ENCODE measurements around the gene CCDC9B. TPM values are rescaled to one million over a fixed set of nuclear protein-coding genes. Genes with fewer than 3 reads are reported as not detected.

Gene CCDC9B
- total RNA-seq, 1 donor from 2014 or later = 2.1 TPM

GRCh38 chr15:40348474-40348870 lies 7.7 kb upstream of the CCDC9B start:
- H3K4me1 Mint-ChIP-seq = no peaks in the 10 kb centered on the region

GRCh38 chr15:40347559-40348473 lies 7.1 kb upstream of the CCDC9B start:
- intact Hi-C loops (cut with micrococcal nuclease) = no loop called here
- no peak for TF ChIP-seq CTCF (IDR thresholded peaks at IDR 0.05)
- ChIA-PET POLR2A (no interaction called here), CTCF (interaction anchor here (1.4 kb wide), 1 partner anchor 58 kb away, joined by 3 read pairs; the partner anchor contains the start of gene IVD)
- ATAC-seq (ENCODE audit: low read depth) = no peak
- Mint-ChIP-seq H3K27me3 (no peaks in the 10 kb centered on the region), H3K27ac (no peak overlapping the region), H3K4me1 (no peaks in the 10 kb centered on the region), H3K4me3 (no peak overlapping the region), H3K36me3 (ENCODE audit: low read depth) (no peaks in the 10 kb centered on the region), H3K9me3 (no peaks in the 10 kb centered on the region)
- DNase-seq = no peak

More at GRCh38 chr15:40348474-40348870, 7.7 kb upstream of the CCDC9B start:
- ATAC-seq (ENCODE audit: low read depth) = no peak
- intact Hi-C loops (cut with micrococcal nuclease) = no loop called here
- Mint-ChIP-seq H3K36me3 (ENCODE audit: low read depth) (no peaks in the 10 kb centered on the region), H3K4me3 (no peak overlapping the region), H3K27me3 (no peaks in the 10 kb centered on the region), H3K27ac (no peak overlapping the region), H3K9me3 (no peaks in the 10 kb centered on the region)
- TF ChIP-seq CTCF (IDR thresholded peaks at IDR 0.05) = no peak
- DNase-seq = no peak
- ChIA-PET POLR2A (no interaction called here), CTCF (interaction anchor here (1.4 kb wide), 1 partner anchor 58 kb away, joined by 3 read pairs; the partner anchor contains the start of gene IVD)

DNA sequence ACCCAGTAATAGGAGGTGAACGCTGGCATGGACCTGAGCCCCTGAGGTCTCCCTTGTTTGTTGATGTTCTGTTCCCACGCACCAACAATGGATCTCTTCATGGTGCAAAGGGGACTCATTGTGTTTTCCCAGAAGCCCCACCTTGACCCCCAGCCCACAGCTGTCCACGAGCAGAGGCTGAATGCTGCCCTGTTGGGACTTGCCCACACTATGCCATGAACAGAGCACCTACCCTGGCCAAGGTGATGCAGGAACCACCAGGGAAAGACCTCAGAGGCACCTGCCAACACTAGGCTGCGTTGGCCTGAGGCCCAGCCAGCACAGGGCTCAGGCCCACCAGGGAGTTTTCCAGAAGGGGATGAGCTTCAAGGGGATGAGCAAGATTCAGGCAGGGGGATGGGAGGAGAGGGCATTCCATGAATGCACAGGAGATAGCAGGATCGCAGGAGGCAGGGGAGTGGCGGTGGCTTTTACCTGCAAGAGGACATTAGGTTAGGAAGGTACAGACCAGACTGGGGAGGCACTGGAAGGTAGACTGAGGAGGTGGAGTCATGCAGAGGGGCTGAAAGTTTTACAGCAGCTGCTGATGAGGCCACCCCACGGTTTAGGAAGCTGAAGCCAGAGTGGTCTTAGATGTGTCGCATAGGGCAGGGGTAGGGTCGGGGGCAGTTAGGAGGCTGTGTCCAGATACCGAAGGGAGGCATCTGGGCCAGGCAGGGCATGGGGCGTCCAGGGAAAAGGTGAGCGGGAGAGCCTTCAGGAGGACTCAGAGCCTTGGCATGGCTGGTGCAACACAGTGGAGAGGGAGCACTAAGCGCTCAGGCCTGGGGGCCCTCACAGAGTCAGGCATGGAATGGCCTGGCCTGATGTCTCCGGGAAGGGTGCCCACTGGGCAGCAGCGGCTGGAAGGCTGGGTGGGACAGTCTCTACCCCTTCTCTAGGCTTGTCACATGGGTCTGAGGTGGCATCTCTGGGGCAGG lies 6.1 kb upstream of the CCDC9B start:
- DNase-seq = no peak
- TF ChIP-seq CTCF (IDR thresholded peaks at IDR 0.05) = no peak
- no peak overlapping the region for H3K27ac Mint-ChIP-seq

GRCh38 chr15:40345867-40346578 lies 5.3 kb upstream of the CCDC9B start:
- no peaks in the 10 kb centered on the region for H3K27me3 Mint-ChIP-seq
- DNase-seq (no peak), ATAC-seq (ENCODE audit: low read depth) (no peak)
- ChIA-PET POLR2A (no interaction called here), CTCF (interaction anchor here (4.9 to 13.8 kb wide), 2 partner anchors 32 to 77 kb away, joined by 113 to 310 read pairs; partner anchors contain the start of genes INAFM2 and PLCB2)
- no peak overlapping the region for H3K27ac Mint-ChIP-seq
- H3K4me3 Mint-ChIP-seq = no peak overlapping the region
- no peak for TF ChIP-seq CTCF (IDR thresholded peaks at IDR 0.05)
- intact Hi-C loops (cut with micrococcal nuclease) = no loop called here
- no peaks in the 10 kb centered on the region for H3K36me3 Mint-ChIP-seq (ENCODE audit: low read depth)
- no peaks in the 10 kb centered on the region for H3K4me1 Mint-ChIP-seq
- no peaks in the 10 kb centered on the region for H3K9me3 Mint-ChIP-seq

More for the DNA sequence above, 6.1 kb upstream of the CCDC9B start:
- Mint-ChIP-seq H3K4me3 (no peak overlapping the region), H3K9me3 (no peaks in the 10 kb centered on the region), H3K36me3 (ENCODE audit: low read depth) (no peaks in the 10 kb centered on the region), H3K27me3 (no peaks in the 10 kb centered on the region), H3K4me1 (no peaks in the 10 kb centered on the region)
- CTCF ChIA-PET = interaction anchor here (13.8 kb wide), 1 partner anchor 33 kb away, joined by 310 read pairs; the partner anchor contains the start of genes INAFM2 and PLCB2
- POLR2A ChIA-PET = no interaction called here
- intact Hi-C loops (cut with micrococcal nuclease) = no loop called here
- ATAC-seq (ENCODE audit: low read depth) = no peak

All from activated B cell treated with CpG ODN at 0.5 μM for 24 hours (primary cell).